SK-N-SH (cell line): ENCODE measurements around the gene PSME4. TPM values are rescaled to one million over a fixed set of nuclear protein-coding genes. Genes with fewer than 3 reads are reported as not detected.

Source experiments
- CTCF ChIA-PET: fragments of 300-600, 350-600 bp; formaldehyde crosslinking; extraction: SDS; loops from one replicate; lab custom pipeline; 2021; lab: Yijun Ruan, JAX
- POLR2A ChIA-PET: fragments of 350-600 bp; sonication (Branson Sonifier 250); formaldehyde crosslinking; extraction: SDS; loops from one replicate; lab custom pipeline; 2020; ENCODE audit warnings: antibody characterized with exemption, inconsistent platforms; lab: Yijun Ruan, JAX
- DNase-seq: peaks from one replicate; pipeline ENCODE4 v3.0.0; 2012
- H2AFZ ChIP-seq: fragments of 200-600 bp; sonication (generic); 2 replicates; pipeline ENCODE4 v1.8.1; 2016; ENCODE audit warnings: antibody characterized with exemption, mild to moderate bottlenecking, low read depth
- H3F3A ChIP-seq: fragments of 200-600 bp; sonication (generic); replicated peaks from 2 replicates; pipeline ENCODE3; 2016; ENCODE audit warnings: antibody characterized with exemption, mild to moderate bottlenecking; ENCODE audit not compliant: insufficient read depth
- H3K27ac ChIP-seq, 2 experiments: fragments of 200-500 bp in 1 of 2; fragments of 200-600 bp in 1 of 2; sonication (Bioruptor generic) in 1 of 2; sonication (generic), shearing (Covaris generic) in 1 of 2; 2 replicates each; pipeline versions ENCODE4 v1.5.1 to v1.6.1; 2014 to 2016; ENCODE audit warnings: low read depth in 2 of 2, inconsistent platforms in 1 of 2, low read length in 1 of 2, mild to moderate bottlenecking in 1 of 2, mixed read lengths in 1 of 2
- H3K27me3 ChIP-seq: fragments of 200-600 bp; sonication (generic), shearing (Covaris generic); 2 replicates; pipeline ENCODE4 v1.6.1; 2016; ENCODE audit warnings: mixed run types; ENCODE audit not compliant: insufficient read depth
- H3K36me3 ChIP-seq, 2 experiments: fragments of 200-500 bp in 1 of 2; fragments of 200-600 bp in 1 of 2; sonication (Bioruptor generic) in 1 of 2; sonication (generic) in 1 of 2; replicated peaks in 1 of 2; 2 replicates each; pipeline versions ENCODE3 to v1.5.1; 2014 to 2016; ENCODE audit warnings: low read length in 1 of 2, mild to moderate bottlenecking in 1 of 2; ENCODE audit not compliant: insufficient read depth in 2 of 2, control insufficient read depth in 1 of 2
- H3K4me1 ChIP-seq, 2 experiments: fragments of 200-500 bp in 1 of 2; fragments of 200-600 bp in 1 of 2; sonication (Bioruptor generic) in 1 of 2; sonication (generic), shearing (Covaris generic) in 1 of 2; 2 replicates each; pipeline versions ENCODE4 v1.5.1 to v1.6.1; 2014 to 2016; ENCODE audit warnings: low read depth in 1 of 2, low read length in 1 of 2, mixed run types in 1 of 2; ENCODE audit not compliant: insufficient read depth in 2 of 2, control insufficient read depth in 1 of 2
- H3K4me2 ChIP-seq: fragments of 200-600 bp; sonication (generic), shearing (Covaris generic); 2 replicates; pipeline ENCODE4 v1.6.1; 2017; ENCODE audit warnings: mixed run types
- H3K4me3 ChIP-seq, 2 experiments: fragments of 200-500 bp in 1 of 2; fragments of 200-600 bp in 1 of 2; sonication (Bioruptor generic) in 1 of 2; sonication (generic), shearing (Covaris generic) in 1 of 2; 2 replicates each; pipeline versions ENCODE4 v1.5.1 to v1.8.1; 2014 to 2016; ENCODE audit warnings: low read depth in 2 of 2, inconsistent platforms in 1 of 2, low read length in 1 of 2, mild to moderate bottlenecking in 1 of 2, mixed read lengths in 1 of 2, moderate library complexity in 1 of 2
- H3K79me2 ChIP-seq: fragments of 200-600 bp; sonication (generic); 2 replicates; pipeline ENCODE4 v1.8.1; 2017; ENCODE audit warnings: mild to moderate bottlenecking; ENCODE audit not compliant: insufficient read depth
- H3K9ac ChIP-seq: fragments of 200-600 bp; sonication (generic); 2 replicates; pipeline ENCODE4 v1.6.1; 2017; ENCODE audit warnings: mixed run types
- H3K9me2 ChIP-seq: fragments of 200-600 bp; sonication (generic); 2 replicates; pipeline ENCODE4 v1.6.1; 2017; ENCODE audit warnings: mixed run types
- H3K9me3 ChIP-seq: fragments of 200-600 bp; sonication (generic); 2 replicates; pipeline ENCODE4 v1.6.1; 2017; ENCODE audit warnings: mixed run types, mild to moderate bottlenecking, moderate library complexity
- H4K20me1 ChIP-seq: fragments of 200-600 bp; sonication (generic); 2 replicates; pipeline ENCODE4 v1.6.1; 2017; ENCODE audit warnings: mild to moderate bottlenecking, mixed run types; ENCODE audit not compliant: insufficient read depth
- CHD2 ChIP-seq: fragments of 150-350 bp; IDR thresholded peaks from 2 replicates; pipeline ENCODE4 v1.6.1; 2018; ENCODE audit warnings: low read length; ENCODE audit not compliant: partially characterized antibody
- ELF1 ChIP-seq: IDR thresholded peaks from 2 replicates; pipeline ENCODE4 v1.4.0; 2012
- EP300 ChIP-seq, 2 experiments: IDR thresholded peaks; 2 replicates each; pipeline versions ENCODE4 v1.4.0 to v1.6.1; 2012; ENCODE audit warnings: borderline replicate concordance in 1 of 2, low read depth in 1 of 2, low read length in 1 of 2
- FOSL2 ChIP-seq: IDR thresholded peaks from 2 replicates; pipeline ENCODE4 v1.4.0; 2012; ENCODE audit warnings: low read depth, mild to moderate bottlenecking, moderate library complexity, borderline replicate concordance
- FOXM1 ChIP-seq: IDR thresholded peaks from 2 replicates; pipeline ENCODE4 v1.4.0; 2012; ENCODE audit warnings: low read depth, mild to moderate bottlenecking
- GATA2 ChIP-seq: sonication (generic); formaldehyde crosslinking; IDR thresholded peaks from 2 replicates; pipeline ENCODE4 v1.5.0; 2020; ENCODE audit warnings: mild to moderate bottlenecking, missing genetic modification reagents
- JUND ChIP-seq: IDR thresholded peaks from 2 replicates; pipeline ENCODE4 v1.4.0; 2012
- NRF1 ChIP-seq: IDR thresholded peaks from 2 replicates; pipeline ENCODE4 v1.6.1; 2012; ENCODE audit warnings: low read depth, mild to moderate bottlenecking, low read length
- POLR2AphosphoS5 ChIP-seq: IDR thresholded peaks from 2 replicates; pipeline ENCODE4 v1.6.1; 2012; ENCODE audit warnings: low read depth, low read length
- RAD21 ChIP-seq: IDR thresholded peaks from 2 replicates; pipeline ENCODE4 v1.6.1; 2012; ENCODE audit warnings: mild to moderate bottlenecking, low read length
- RCOR1 ChIP-seq: fragments of 150-350 bp; IDR thresholded peaks from 2 replicates; pipeline ENCODE4 v1.6.1; 2017; ENCODE audit warnings: antibody characterized with exemption, low read length
- RFX5 ChIP-seq: IDR thresholded peaks from 2 replicates; pipeline ENCODE4 v1.6.1; 2012; ENCODE audit warnings: mild to moderate bottlenecking, improper control_type of control experiment, low read length
- SMC3 ChIP-seq: IDR thresholded peaks from 2 replicates; pipeline ENCODE4 v1.6.1; 2012; ENCODE audit warnings: low read depth, low read length, improper control_type of control experiment
- YY1 ChIP-seq: IDR thresholded peaks from 2 replicates; pipeline ENCODE4 v1.4.0; 2012; ENCODE audit warnings: low read depth, mild to moderate bottlenecking
- WGBS: methylation state at CpG from one replicate; pipeline ENCODE4 v1.1.6; 2017; ENCODE audit warnings: low lambda C conversion rate; 5-methylcytosine and 5-hydroxymethylcytosine counted together
- polyA plus RNA-seq, 3 experiments: library from polyadenylated mRNA; depleted of rRNA; stranded (reverse); fragments of >200 nt; gene quantifications; 2 replicates each; pipeline ENCODE4 v1.2.3, GENCODE V29; 2012
- TF ChIP-seq, protein P1 (sequence below): fragments of 150-350 bp; IDR thresholded peaks from 2 replicates; pipeline ENCODE4 v1.6.1; 2016; ENCODE audit warnings: mild to moderate bottlenecking, low read depth, low read length
- TF ChIP-seq, protein P2 (sequence below): IDR thresholded peaks from 2 replicates; pipeline ENCODE4 v1.4.0; 2012; ENCODE audit warnings: low read depth
- TF ChIP-seq, protein P3 (sequence below): IDR thresholded peaks from 2 replicates; pipeline ENCODE4 v1.4.0; 2012; ENCODE audit warnings: low read depth, borderline replicate concordance
- TF ChIP-seq, protein P4 (sequence below): IDR thresholded peaks from 2 replicates; pipeline ENCODE4; 2012

PSME4 gene
- polyA plus RNA-seq, 1 of the 3 experiments (the other 2 are of a cell fraction): 12.8 TPM

DNA sequence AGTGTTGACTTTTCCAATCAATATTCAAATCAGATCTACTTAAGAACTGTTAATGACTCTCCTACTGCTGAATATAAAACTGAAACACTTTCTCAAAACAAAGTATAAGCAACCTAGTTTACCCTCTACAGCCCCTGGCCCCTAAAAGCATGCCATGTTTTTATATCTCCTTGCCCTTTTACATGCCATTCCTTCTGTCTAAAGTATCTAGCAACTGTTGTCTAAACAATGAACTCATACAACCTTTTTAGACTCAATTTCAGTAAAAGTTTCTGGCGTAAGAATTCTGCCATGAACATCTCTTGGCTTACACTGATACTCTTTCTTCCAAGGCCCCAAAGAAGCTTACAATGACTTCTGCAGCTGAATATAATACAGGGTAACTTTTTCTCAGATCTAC is 63.2 kb downstream of the PSME4 start (continued):
- TF ChIP-seq, protein P1, sequence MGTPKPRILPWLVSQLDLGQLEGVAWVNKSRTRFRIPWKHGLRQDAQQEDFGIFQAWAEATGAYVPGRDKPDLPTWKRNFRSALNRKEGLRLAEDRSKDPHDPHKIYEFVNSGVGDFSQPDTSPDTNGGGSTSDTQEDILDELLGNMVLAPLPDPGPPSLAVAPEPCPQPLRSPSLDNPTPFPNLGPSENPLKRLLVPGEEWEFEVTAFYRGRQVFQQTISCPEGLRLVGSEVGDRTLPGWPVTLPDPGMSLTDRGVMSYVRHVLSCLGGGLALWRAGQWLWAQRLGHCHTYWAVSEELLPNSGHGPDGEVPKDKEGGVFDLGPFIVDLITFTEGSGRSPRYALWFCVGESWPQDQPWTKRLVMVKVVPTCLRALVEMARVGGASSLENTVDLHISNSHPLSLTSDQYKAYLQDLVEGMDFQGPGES: no peak
- no peak for TF ChIP-seq FOXM1
- TF ChIP-seq RCOR1: no peak
- TF ChIP-seq RAD21: no peak
- TF ChIP-seq POLR2AphosphoS5: no peak
- TF ChIP-seq EP300 (IDR thresholded peaks at IDR 0.05; ENCODE audit: borderline replicate concordance in 1 of 2, low read depth in 1 of 2, low read length in 1 of 2): no peak
- TF ChIP-seq GATA2: no peak

DNA sequence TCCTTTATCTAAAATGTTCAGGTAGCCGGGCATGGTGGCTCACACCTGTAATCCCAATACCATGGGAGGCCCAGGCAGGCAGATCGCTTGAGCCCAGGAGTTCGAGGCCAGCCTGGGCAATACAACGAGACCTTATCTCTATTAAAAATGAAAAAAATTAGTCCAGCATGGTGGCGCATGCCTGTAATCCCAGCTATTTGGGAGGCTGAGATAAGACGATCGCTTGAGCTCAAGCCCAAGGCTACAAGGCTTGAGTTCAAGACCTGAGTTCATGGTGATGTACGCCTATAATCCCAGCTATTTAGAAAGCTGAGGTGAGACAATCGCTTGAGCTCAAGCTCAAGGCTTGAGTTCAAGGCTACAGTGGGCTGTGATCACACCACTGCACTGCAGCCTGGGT is 65.4 kb downstream of the PSME4 start:
- no peaks in the 10 kb centered on the region for H3F3A ChIP-seq

DNA sequence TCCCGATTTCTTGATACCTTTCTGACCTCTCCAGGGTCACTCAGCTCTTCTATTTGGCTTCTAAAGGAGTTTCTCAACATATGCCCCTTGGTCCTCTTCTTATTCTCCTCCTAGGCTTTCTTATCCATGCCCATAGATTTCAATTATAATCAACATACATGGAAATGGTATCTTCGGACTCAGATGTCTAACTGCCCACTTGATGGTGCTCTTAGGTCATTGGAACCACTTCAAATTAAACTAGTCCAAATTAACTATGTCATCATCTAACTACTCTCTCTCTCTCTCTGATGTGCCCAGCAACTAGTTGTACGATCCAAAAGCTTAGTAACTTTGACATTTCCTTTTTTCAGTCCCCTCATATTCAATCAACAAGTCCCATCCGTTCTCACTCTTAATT is 67.8 kb downstream of the PSME4 start:
- H3K79me2 ChIP-seq: no peaks in the 10 kb centered on the region
- H3K27me3 ChIP-seq: no peaks in the 10 kb centered on the region
- TF ChIP-seq CHD2 (no peak), NRF1 (no peak), POLR2AphosphoS5 (no peak), FOXM1 (no peak), RFX5 (no peak), YY1 (no peak), EP300 (IDR thresholded peaks at IDR 0.05; ENCODE audit: borderline replicate concordance in 1 of 2, low read depth in 1 of 2, low read length in 1 of 2) (no peak), SMC3 (no peak)
- TF ChIP-seq, protein P2, sequence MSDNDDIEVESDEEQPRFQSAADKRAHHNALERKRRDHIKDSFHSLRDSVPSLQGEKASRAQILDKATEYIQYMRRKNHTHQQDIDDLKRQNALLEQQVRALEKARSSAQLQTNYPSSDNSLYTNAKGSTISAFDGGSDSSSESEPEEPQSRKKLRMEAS: no peak
- TF ChIP-seq, protein P3, sequence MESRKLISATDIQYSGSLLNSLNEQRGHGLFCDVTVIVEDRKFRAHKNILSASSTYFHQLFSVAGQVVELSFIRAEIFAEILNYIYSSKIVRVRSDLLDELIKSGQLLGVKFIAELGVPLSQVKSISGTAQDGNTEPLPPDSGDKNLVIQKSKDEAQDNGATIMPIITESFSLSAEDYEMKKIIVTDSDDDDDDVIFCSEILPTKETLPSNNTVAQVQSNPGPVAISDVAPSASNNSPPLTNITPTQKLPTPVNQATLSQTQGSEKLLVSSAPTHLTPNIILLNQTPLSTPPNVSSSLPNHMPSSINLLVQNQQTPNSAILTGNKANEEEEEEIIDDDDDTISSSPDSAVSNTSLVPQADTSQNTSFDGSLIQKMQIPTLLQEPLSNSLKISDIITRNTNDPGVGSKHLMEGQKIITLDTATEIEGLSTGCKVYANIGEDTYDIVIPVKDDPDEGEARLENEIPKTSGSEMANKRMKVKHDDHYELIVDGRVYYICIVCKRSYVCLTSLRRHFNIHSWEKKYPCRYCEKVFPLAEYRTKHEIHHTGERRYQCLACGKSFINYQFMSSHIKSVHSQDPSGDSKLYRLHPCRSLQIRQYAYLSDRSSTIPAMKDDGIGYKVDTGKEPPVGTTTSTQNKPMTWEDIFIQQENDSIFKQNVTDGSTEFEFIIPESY: no peak
- no peaks in the 10 kb centered on the region for H3F3A ChIP-seq
- CTCF ChIA-PET: interaction anchor here (1.0 kb wide), 2 partner anchors 8 to 14 kb away, joined by 3 to 4 read pairs; no protein-coding TSS in a partner anchor
- POLR2A ChIA-PET: no interaction called here
- no peak overlapping the region for H2AFZ ChIP-seq
- no peaks in the 10 kb centered on the region for H3K4me1 ChIP-seq
- H3K9me2 ChIP-seq: no peaks in the 10 kb centered on the region
- WGBS: 83% methylated on average over 4 of the region's 4 CpGs
- no peak overlapping the region for H3K4me2 ChIP-seq
- no peaks in the 10 kb centered on the region for H4K20me1 ChIP-seq
- H3K9me3 ChIP-seq: no peaks in the 10 kb centered on the region
- no peak overlapping the region for H3K27ac ChIP-seq
- no peak for DNase-seq
- no peak overlapping the region for H3K4me3 ChIP-seq
- no peak overlapping the region for H3K9ac ChIP-seq
- peaks cover 75 to 77% of the 10 kb centered on the region in 2 experiments for H3K36me3 ChIP-seq

More for the DNA sequence above, 65.4 kb downstream of the PSME4 start:
- Histone ChIP-seq H3K9me2 (no peaks in the 10 kb centered on the region), H3K27me3 (no peaks in the 10 kb centered on the region), H3K4me2 (no peak overlapping the region), H3K27ac (no peak overlapping the region), H3K9me3 (no peaks in the 10 kb centered on the region), H3K79me2 (no peaks in the 10 kb centered on the region), H3K9ac (no peak overlapping the region), H3K4me1 (no peaks in the 10 kb centered on the region), H3K4me3 (no peak overlapping the region), H4K20me1 (no peaks in the 10 kb centered on the region), H2AFZ (no peak overlapping the region), H3K36me3 (peaks cover 82 to 83% of the 10 kb centered on the region in 2 experiments)
- WGBS: 92% methylated on average over 9 of the region's 9 CpGs
- DNase-seq: no peak
- TF ChIP-seq ELF1 (no peak), FOSL2 (no peak), RFX5 (no peak), JUND (no peak)
- TF ChIP-seq, protein P4, sequence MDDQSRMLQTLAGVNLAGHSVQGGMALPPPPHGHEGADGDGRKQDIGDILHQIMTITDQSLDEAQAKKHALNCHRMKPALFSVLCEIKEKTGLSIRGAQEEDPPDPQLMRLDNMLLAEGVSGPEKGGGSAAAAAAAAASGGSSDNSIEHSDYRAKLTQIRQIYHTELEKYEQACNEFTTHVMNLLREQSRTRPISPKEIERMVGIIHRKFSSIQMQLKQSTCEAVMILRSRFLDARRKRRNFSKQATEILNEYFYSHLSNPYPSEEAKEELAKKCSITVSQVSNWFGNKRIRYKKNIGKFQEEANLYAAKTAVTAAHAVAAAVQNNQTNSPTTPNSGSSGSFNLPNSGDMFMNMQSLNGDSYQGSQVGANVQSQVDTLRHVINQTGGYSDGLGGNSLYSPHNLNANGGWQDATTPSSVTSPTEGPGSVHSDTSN: no peak
- ChIA-PET POLR2A (no interaction called here), CTCF (interaction anchor here (1.4 kb wide), 1 partner anchor 17 kb away, joined by 4 read pairs; no protein-coding TSS in a partner anchor)
